RWPE1 (cell line): ENCODE results near the gene GMIP.

Experiments
- CTCF ChIA-PET: fragments of 350-600 bp; sonication (Branson Sonifier 250); formaldehyde crosslinking; extraction: SDS; loops from one replicate; lab custom pipeline; 2021; lab: Yijun Ruan, JAX
- POLR2A ChIA-PET: fragments of 400-600 bp; formaldehyde crosslinking; extraction: SDS; loops from one replicate; lab custom pipeline; 2020; ENCODE audit warnings: antibody characterized with exemption; ENCODE audit not compliant: low non-redundant PET; lab: Yijun Ruan, JAX
- DNase-seq: peaks from one replicate; pipeline ENCODE4 v3.0.0; 2012; ENCODE audit warnings: low spot score
- H3K27ac ChIP-seq: fragments of 450-650 bp; 2 replicates; pipeline ENCODE4 v1.5.1; 2017
- TF ChIP-seq, protein P1 (sequence below): fragments of 450-650 bp; conservative IDR thresholded peaks from 2 replicates; pipeline ENCODE4 v1.5.1; 2017; ENCODE audit warnings: low read depth, mild to moderate bottlenecking

GMIP gene

DNA sequence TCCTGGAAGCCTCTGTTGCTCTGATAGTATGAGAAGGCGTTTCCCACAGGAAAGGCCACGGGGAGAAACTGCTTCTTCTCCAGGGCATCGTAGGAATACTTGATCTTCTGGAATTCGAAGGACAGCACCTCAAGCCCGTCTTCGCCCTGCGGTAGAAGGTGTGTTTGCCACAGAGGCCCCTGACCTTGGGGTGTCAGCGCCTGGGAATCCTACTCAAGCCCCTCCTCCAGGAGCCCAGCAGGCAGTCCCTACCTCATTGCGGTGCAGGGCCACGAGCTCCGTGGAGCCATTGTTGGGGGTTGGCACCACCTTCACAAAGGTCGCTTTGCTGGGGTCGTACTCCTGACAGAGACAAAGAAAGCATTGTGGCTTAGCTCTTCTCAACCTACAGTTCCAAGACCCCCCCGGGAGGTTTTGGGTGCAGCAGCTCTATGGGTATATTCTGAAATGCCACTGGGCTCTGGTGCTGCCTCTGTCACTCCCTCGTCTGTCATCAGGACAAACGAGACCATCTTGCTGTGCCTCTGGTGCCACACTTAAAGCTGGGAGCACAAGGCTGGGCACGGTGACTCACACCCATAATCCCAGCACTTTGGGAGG is 16.3 kb upstream of the GMIP start:
- ChIA-PET POLR2A (no interaction called here), CTCF (interaction anchor here (1.0 kb wide), 1 partner anchor 127 kb away, joined by 3 read pairs; no protein-coding TSS in a partner anchor)
- DNase-seq = no peak
- H3K27ac ChIP-seq = no peak overlapping the region
- TF ChIP-seq, protein P1, sequence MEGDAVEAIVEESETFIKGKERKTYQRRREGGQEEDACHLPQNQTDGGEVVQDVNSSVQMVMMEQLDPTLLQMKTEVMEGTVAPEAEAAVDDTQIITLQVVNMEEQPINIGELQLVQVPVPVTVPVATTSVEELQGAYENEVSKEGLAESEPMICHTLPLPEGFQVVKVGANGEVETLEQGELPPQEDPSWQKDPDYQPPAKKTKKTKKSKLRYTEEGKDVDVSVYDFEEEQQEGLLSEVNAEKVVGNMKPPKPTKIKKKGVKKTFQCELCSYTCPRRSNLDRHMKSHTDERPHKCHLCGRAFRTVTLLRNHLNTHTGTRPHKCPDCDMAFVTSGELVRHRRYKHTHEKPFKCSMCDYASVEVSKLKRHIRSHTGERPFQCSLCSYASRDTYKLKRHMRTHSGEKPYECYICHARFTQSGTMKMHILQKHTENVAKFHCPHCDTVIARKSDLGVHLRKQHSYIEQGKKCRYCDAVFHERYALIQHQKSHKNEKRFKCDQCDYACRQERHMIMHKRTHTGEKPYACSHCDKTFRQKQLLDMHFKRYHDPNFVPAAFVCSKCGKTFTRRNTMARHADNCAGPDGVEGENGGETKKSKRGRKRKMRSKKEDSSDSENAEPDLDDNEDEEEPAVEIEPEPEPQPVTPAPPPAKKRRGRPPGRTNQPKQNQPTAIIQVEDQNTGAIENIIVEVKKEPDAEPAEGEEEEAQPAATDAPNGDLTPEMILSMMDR = no peak

DNA sequence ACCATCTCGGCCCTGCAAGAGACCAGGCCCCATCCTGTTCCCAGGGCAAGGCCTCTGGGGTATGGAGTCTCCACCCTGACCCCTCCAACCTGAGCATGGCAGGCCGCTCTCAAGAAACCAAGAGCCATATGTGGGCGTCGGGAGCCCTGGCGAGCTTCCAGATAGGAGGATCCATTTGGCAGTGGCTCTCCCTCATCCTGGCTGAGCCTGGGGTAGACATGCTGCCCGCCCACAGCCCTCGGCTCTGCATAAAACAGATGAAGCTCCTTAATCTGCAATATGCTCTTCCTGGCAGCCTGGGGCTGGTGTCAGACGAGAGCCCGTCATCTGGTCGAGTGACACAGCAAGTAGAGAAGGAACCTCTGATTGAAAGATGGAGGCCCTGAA is 13.9 kb upstream of the GMIP start:
- no peak overlapping the region for H3K27ac ChIP-seq
- POLR2A ChIA-PET = no interaction called here
- no peak for DNase-seq
- TF ChIP-seq, protein P1 = no peak
- CTCF ChIA-PET = interaction anchor here (0.6 to 1.4 kb wide), 3 partner anchors 11 to 29 kb away, joined by 3 to 5 read pairs (median 4); partner anchors contain the start of gene GMIP

DNA sequence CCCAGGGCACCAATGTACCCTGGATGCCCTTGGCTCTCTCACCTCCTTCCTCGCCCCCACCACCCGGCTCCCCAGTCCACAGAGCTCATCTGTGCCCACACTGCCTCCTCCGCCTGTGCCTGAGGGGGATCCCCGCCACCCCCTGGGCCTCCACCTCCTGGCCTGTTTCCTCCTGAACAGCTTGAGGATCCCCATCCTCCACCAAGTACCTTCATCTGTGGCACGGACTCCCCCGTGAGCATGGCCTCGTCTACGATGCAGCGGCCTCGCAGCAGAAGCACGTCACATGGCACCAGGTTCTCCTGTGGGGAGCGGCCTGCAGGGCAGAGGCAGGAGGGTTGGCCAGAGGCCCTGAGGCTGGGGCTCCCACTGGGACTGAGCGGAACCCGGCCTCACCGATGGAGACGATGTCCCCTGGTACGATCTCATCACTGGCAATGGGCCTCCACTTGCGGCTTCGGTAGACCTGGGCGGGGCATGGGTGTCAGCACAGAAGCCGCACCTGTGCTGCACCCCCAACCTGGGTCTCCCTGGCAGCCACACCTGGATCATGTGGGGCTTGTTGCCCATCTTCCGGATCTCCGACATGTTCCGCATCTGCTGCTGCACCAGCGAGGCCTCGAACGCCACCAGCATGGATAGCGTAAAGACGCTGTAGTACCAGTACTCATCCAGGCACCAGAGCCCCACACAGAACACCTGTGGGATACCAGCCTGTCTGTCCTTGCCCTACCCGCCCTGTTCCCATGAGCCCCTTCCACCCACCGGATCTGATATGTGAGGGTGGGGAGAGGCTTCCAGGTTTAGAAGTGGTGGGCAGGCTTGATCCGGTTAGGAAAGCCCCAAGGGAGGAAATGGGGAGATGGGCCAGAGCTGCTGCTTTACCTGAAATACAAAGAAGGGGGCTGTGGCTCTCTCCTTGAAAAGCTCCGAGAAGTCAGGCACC is 13.3 kb upstream of the GMIP start:
- DNase-seq = no peak
- CTCF ChIA-PET = interaction anchor here (0.6 to 1.4 kb wide), 2 partner anchors 10 to 13 kb away, joined by 4 to 5 read pairs; partner anchors contain the start of gene GMIP
- TF ChIP-seq, protein P1 = no peak
- POLR2A ChIA-PET = no interaction called here
- no peak overlapping the region for H3K27ac ChIP-seq

DNA sequence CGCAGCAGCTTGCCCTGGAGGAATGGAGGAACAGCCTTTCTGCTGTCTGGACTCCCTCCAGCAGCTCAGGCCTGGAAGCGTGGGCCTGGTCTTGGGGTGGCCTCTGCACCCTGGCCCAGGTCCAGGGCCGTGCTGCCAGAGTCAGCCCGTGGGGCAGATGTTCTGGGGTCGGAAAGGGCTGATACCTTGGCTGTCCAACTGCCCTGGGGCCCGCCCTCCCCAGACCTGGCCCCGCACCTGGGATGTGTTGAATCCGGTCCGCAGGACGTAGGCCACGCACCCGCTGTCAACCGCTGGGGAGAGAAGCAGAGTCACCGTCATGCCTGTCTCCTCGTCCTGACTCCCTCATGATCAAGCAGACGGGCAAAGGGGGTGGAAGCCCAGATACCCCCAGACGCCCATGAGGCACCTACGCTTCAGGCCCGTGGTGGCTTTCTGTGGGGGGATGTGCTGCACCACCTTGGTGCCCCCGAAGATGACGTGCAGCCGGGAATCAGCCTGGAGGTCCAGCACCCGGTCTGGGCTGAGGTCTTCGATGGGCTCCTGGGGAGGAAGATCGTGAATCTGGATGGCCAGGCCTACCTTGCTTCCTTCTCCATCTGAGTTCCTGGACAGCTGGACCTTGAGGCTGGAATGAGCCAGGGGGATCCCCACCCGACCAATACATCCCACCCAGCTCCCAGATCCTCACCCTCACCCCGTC is 12.3 kb upstream of the GMIP start:
- H3K27ac ChIP-seq = no peak overlapping the region
- no peak for DNase-seq
- POLR2A ChIA-PET = no interaction called here
- CTCF ChIA-PET = interaction anchor here (0.9 kb wide), 1 partner anchor 12 kb away, joined by 3 read pairs; no protein-coding TSS in a partner anchor
- TF ChIP-seq, protein P1 = no peak

DNA sequence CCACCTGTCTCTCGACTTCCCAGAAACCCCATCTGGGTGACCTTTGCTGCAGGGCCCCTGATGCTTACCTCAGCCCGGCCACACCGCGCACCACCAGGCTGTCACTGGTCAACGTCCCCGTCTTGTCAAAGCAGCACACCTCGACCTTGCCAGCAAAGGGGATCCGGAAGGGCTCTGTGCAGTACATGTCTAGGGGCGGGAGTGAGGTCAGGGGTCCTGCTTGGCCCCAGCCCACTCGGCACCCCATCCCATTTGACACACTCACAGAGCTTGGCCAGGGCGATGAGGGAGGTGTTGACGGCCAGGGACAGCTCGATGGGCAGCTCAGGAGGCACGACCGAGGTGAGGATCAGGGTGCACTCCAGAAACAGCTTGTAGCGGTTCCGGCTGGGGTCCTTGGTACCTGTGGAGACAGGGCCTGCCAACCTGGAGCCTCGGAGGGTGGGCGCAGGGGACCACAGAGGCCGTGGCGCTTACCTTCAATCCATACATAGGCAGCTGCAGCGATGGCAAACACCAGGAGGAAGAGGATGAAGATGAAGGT is 11.7 kb upstream of the GMIP start:
- H3K27ac ChIP-seq = no peak overlapping the region
- TF ChIP-seq, protein P1 = no peak

More for the DNA sequence above, 11.7 kb upstream of the GMIP start:
- CTCF ChIA-PET = interaction anchor here (0.6 to 0.9 kb wide), 2 partner anchors 11 to 165 kb away, joined by 3 read pairs; no protein-coding TSS in a partner anchor
- DNase-seq = no peak
- POLR2A ChIA-PET = no interaction called here
